GM19455 (cell line): Measurements from ENCODE around the gene TRIO.
A peak's percentile ranks its signal among the peaks of the same experiment; 100 is the strongest.

ENCODE experiments used
- ATAC-seq: cut with Tn5 transposase; IDR thresholded peaks from one replicate; pipeline ENCODE4 v1.9.1; 2021; ENCODE audit not compliant: unreplicated experiment

TRIO gene

DNA sequence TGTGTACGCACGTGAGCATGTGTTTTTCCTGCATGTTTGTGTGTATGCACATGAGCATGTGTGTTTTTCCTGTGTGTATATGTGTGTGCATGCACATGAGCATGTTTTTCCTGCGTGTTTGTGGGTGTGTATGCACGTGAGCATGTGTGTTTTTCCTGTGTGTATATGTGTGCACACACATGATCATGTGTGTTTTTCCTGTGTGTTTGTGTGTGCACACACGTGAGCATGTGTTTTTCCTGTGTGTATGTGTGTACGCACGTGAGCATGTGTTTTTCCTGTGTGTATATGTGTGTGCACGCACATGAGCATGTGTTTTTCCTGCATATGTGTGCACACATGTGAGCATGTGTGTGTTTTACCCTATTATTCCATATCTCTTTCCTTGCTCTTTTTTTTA is 205.9 kb downstream of the TRIO start:
- ATAC-seq, result no peak

DNA sequence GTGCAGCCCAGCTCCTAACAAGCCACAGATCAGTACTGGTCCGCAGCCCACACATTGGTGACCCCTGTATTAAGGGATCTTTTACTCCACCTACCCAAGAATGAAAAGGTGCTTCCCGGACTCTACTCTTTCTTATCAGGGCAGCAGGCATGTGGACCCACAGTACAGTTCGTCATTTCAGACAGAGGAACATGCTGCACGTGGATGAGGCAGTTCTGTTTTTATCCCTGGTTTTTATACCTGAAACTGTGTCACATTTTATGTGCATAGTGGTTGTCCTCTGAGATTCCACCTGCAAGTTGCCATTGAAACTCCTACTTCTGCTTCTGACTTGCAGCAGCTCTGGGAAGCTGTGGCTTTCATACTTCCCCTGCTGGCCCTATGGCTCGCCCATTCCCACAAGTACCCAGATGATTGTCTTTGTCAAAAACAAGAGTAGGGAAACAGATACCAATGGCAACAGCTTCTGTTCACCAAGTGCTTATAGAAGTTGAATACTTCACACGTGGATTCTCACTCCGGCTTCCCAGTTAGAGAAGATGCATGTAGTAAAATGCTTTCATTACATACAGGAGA is 208.0 kb downstream of the TRIO start:
- no peak for ATAC-seq

DNA sequence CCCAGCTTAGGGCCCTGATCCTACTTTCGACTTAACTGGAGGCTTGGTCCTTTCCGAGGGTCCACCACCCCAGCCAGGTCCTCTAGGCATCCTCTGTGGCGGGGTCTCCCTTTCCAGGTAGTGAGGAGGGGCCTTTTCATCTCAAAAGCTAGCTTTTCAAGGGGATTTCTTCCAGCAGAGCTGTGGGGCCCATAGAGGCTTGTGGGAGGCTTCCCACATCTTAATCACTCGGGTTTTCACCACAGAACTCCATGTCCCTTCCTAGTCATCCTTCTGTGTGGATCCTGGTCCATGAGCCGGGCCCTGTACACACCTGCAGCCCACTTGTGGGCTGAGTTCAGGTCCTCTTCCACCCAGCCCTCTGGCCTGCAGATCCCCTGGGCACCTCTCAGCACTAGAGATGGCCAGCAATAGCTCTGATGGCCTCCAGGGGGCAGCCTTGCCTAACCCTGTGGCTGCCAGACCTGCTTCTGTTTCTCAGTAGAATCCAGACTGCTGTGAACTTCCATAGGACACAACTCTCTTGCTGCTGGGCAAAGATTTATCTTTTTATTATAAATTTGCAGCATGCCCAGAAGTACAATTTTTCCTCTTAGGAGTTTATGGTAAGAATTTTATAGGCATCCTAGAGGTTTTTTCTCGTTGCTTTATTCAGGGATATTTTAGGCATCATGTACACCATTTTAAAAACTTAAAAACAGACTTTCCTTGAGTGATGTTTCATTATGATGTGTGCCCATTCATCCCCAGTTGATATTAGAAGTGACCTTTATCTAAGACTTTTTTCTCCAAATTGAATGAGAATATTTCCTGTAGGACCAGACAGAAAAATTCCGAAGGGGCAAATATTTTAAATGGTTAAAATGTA is 208.9 kb downstream of the TRIO start:
- ATAC-seq, result peak; percentile 88

DNA sequence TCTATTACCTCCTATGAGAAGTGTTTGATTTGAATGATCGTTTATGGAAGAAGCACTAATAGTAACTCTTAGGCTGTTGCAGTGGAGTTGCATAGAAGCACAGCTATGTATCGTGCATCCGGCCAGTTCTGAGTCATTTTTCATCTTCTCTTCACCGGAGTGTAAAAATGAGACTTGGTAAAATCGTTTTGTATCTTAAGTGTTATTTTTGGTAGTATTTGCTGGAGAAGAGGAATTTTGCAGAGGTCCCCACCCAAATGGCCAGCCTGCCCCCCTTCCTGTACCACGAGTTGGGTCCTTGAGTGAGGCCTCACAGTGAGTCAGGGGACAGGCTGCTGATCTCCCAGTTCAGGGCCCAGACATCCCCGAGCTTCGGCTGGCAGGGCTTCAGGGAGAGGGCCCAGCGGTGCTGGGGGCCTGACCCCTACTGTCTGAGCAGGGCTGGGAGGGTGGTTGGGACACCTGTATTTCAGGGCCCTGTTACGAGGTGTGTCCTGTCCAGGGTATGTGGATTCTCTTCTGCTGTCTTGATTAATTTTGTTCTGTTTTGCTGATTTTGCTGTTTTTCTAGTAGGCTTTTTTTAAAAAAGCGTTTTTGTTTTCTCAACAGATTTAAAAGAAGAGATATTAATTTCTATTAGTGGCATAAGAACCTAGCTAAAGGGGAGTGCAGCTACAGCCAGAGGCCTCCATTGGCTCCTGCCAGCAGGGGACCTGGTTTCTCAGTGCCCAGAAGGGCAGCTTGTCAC is 210.8 kb downstream of the TRIO start:
- ATAC-seq, result no peak

DNA sequence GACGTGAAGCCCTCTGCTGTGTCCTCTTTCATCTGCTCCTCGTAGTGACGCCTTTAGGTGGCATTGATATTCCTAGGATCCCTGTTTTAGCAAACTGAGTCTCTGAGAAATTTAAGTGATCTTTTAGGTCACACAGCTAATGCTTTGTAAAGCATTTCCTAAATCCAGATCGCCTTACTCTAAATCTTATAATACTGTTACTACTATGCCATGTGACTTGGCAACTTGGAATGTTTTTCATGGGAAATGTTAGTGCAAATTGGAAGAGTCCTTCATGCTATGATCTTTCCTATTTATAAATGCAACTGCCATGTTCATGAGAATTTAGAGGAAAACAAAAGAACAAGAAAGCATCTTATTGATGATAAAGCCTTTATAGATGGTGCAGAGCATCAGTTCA is 212.2 kb downstream of the TRIO start:
- ATAC-seq, result no peak

DNA sequence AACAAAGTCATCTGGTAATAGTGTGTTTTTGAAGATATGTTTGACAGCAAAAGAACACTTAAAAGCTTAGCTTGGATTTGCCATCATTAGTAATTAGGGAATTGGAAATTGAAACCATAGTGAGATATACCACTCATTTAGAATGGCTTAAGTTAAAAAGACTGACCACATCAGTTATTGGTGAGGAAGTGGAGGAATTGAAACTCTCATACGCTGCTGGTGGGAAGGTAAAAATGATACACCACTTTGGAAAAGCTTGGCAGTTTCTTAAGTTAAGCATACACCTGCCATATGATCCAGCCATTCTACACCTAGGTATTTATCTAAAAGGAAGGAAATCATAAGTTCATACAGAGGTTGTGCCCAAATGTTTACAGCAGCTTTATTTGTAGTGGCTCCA is 213.2 kb downstream of the TRIO start:
- ATAC-seq, result no peak

DNA sequence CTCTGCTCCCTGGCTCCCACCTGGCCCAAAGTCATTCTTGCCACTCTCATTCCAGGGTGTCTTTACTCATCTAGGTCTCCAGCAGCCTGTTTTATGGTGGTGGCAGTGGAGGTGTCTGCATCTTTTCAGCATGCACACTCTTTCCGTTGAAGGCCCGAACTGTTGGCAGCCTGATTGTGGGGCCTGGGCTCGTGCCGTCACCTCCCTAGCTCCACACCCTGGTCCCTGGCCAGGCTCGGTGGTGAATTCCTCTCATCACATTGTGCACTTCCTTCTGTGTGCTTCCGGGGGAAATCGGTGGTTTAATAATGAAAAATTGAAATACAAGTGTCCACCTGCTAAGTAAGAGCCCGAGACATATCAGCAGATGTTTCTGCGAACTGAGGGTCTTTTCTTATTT is 214.3 kb downstream of the TRIO start:
- ATAC-seq, result no peak

DNA sequence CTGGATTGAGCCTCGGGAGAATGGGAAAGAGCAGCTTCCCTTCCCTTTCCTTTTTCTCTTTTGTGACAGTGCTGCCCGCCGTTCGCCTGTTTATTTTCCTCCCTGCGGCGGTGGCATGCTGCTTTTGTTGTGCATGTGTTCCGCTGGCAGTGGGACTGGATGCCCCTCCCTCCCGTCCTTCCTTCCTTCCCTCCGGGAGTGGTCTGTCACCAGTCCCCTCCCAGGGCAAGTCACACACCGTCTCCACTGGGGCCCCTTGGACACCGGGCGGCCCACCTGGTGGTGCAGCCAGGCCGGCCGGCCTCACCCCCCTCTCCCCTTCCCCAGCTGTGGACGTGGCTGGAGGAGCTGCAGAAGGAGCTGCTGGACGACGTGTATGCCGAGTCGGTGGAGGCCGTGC is 214.7 kb downstream of the TRIO start:
- ATAC-seq, result no peak

DNA sequence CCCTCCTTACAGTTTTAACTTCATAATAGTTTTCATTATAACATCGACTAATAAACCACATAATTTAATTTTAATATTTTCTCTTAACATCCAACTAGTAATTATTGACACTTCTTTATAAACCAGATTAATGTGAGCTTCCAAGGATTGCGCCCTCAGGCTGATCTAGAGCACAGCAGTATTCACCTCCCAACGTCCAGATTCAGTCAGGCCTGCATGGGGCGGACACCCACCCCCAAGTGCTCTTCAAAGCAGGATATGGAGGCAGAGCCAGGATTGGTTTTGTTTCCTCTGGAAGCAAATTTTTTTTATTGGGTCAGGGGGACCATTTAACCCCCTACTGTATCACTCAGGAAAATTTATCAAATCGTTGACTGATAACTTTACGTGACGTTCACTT is 215.4 kb downstream of the TRIO start:
- ATAC-seq, result no peak

DNA sequence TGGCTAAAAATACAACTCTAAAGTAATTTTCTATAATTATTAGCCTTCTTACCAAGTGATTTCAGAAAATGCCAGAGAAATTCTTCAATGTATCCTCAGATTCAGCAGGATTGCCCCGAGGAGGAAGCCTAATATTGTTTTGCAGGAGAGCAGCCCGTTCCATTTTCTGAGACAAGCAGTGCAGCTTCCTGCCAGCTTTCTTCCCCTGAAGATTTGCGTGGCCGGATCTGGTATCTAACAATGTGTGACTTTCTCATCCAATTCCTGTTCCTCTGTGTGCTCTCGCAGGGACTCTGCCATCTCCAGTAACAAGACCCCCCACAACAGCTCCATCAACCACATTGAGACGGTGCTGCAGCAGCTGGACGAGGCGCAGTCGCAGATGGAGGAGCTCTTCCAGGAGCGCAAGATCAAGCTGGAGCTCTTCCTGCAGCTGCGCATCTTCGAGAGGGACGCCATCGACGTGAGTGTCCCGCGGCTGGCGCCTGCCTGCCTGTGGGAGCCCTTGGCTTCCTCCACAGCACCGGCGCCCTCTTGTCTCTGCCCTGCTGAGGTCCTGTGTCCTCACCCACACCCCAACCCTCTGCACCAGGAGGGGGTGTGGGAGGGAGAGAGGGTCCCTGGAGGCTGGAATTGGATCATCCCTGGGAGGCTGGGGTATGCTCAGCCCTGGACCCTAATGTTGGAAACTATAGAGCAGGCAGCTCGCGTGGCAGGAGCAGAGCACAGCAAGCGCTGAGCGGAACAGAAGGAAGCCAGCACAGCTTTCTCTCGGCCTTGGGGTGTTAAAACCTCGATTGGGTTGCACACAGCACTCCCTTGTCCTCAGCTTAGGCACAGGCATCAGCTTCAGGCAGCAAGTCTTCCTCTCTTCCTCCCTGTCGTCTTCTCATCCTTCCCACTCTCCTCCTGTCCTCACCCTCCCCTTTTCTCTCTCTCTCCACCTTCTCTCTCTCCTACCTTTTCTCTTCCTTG is 216.2 kb downstream of the TRIO start:
- ATAC-seq, result no peak

DNA sequence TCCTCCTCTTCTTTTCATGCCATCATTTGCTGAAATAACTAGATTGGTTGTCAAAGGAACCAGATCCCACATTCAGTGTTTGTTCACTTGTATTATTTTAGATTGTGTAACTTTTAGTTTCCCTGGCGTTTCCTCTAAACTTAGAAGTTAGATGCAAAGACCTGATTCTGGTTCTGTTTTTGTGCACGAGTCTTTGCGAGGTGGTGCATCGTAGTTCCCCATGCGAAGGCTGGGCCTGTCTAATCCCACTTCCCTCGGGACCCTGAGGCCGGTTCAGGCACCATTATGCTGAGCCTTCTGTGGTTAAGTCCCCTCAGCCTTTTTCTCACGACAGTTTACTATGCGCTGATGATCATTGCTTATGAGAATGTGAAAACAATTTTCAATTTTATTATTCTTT is 219.3 kb downstream of the TRIO start:
- ATAC-seq, result no peak

DNA sequence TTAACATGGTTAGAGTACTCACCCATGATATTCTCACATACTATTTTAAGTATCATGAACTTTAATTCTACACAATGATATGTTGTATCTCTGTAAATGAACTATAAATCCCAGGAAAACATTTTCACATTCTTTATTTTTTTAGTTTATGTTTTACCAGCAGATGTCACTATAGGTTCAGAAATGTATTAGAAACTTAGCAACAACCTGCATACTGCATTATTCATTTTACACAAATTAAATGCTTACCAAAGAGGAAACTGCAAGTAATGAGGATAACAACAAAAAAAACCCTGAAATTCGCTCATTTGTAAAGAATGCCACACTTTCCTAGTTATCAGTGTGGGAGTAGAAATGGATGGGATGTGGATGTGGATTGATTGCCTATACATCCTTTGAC is 221.0 kb downstream of the TRIO start:
- ATAC-seq, result no peak

DNA sequence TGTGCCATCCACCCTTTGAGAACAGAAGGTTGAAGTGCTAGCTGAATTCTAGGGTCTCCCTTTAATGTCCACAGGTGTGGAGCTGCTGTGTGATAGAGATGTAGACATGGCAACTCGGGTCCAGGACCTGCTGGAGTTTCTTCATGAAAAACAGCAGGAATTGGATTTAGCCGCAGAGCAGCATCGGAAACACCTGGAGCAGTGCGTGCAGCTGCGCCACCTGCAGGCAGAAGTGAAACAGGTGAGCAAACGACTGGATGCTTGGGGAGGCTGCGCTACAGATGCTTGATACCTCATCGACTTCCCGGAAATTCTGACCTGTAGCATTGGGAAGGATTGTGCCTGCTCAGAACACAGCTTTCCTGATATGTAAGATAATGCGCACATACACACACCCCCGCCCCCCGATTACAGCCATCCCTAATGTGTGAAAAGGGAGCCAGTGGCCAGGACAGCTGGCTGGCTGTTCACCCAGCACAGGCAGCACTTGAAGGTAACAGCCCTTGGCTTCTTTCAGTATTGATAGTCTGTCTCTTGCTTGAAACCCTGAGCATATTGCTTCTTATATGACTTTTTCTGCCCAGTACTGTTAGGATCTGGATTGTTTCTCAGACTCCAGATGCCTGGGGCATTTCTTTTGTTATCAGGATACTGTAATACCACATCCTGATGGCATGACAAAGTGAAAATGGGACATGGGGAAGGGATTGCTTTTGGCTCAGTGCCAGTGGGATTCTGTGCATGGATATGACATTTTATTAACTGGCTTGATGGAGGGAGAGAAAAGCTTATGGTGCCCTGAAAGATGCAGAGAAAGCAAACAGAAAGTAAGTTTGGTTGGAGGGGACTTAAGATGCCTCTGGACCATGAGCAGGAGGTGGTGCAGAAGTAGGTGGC is 221.7 kb downstream of the TRIO start:
- no peak for ATAC-seq

DNA sequence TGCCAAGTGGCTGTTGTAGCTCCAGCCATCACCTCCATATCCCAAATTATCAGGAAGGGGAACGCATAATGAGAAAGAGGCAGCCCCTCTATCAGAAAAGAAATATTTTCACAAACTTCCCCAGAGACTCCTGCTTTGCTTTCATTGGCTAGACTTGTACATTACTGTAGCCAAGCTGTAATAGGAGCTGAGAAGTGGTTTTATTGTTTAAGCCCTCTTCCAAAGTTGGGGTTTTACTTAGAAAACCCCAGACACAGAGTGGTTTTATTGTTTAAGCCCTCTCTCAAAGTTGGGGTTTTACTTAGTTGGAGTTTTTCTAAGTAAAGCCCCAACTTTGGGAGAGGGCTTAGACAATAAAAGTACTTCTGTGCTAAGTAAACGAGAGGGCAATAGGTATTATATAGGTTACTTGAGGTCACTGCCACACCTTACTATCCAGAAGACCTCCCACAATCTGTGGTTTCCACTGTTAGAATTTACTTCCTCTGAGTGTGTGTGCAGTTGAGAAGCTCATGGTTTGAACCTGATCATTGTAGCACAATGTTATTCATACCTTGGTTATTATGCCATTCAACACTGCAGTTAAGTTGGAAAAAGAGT is 222.8 kb downstream of the TRIO start:
- ATAC-seq, result no peak

DNA sequence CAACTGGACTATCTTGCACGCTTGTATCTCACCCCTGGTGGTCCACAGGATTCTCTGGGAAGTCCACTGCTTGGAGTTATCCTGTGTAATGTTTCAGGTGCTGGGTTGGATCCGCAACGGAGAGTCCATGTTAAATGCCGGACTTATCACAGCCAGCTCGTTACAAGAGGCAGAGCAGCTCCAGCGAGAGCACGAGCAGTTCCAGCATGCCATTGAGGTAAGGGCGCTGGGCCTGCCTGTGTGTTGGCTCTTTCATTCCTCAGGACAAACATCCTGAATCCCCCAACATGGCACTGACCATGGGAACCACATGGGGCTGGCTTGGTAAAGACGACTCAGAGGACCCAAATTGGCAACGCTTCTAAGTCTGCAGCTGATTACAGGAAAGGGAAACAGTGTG is 223.6 kb downstream of the TRIO start:
- no peak for ATAC-seq

DNA sequence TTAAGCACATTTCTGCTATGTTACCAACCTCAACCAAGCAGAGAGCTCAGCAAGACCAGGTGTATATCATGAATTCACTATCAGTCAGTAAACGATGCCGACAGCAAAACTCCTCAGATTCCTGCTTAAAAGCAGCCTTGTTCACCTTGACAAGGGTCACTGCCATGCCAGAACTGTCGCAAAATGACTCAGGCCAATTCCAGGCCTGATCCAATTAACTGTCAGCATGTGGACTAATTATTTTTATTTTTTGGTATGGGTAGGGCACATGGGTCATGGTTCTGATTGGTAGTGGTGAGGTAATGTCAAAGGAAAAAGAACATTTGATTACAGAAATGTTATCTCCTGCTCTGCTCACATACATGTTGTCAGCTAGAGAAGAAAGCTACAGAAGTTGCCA is 224.2 kb downstream of the TRIO start:
- no peak for ATAC-seq

DNA sequence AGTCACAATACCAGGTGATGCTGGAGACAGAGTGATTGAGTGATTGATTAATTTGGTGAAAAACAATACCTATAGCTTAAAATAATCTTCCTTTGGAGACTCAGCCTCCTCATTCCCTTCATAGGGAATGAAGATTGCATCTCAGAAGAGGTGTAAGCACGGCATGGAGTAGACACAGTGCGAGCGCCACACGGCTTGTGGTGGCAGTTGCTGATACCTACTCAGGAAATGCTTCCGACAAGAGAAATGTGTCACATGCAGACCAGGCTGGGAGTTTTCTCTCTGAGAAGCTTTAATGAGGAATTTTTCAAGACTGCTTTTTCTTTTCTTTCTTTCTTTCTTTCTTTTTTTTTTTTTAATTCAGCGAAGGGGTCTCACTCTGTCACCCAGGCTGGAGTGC is 226.6 kb downstream of the TRIO start:
- no peak for ATAC-seq

DNA sequence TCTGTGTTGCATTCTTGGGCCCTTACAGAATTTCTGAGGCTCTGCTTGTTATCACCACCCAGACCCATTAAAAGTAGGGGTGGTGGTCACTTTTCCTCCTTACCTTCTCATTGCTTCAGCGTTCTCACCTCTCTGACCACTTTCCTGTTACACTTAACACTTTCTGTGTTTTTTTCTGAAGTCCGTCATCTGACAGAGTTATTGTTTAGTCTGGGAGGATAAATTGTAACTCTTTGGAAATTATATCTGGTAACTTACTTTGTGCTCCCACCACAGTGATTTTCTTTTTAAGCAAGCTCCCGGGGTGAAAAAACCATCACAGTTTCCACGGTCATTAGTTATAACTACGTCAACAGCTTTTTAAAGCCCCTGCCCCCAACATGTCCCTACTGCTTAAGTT is 227.2 kb downstream of the TRIO start:
- no peak for ATAC-seq

DNA sequence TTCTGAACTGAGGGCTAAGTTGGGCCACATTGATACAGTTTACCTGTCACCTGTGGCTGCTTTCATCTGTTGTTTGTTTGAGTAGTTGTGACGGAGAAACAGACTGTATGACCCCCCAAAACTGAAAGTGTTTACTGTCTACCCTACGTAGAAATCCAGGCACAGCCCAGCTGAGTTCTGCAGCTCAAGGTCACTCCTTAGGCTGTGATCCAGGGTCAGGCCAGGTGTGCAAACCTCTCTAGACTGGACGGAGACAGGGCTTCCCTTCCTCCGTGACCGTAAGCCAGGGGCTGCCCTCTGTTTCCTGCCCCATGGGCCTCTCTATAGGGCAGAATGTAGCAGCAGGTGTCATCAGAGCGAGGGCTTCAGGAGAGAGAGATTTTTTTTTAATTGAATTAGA is 230.5 kb downstream of the TRIO start:
- peak; percentile 64 for ATAC-seq

DNA sequence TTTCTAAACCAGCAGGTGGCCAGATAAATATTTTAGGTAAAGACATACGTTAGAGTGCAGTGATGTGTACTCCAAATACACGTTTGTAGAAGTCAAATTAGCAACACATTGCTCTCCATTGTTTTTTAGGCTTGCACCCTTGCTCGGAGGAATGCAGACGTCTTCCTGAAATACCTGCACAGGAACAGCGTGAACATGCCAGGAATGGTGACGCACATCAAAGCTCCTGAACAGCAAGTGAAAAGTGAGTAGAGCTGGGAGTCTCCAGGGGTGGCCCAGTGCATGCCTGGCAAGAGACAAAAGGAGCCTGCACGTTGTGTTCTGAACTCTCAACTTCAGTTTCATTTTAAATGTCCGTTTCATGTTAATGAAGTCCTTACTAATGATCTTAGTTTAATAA is 231.0 kb downstream of the TRIO start:
- ATAC-seq, result peak; percentile 28
